Hematopoietic multipotent progenitor cell treated with erythropoietin and hydrocortisone succinate and interleukin-3 and kit ligand, for 6 days (in vitro differentiated cells): Measurements from ENCODE around the gene HDAC1.
A peak's percentile ranks its signal among the peaks of the same experiment; 100 is the strongest.

ENCODE experiments used
- DNase-seq: peaks from one replicate; pipeline ENCODE4 v3.0.0-alpha.2; 2015

Gene HDAC1

GRCh38 chr1:32330558-32331151 lies 38.8 kb downstream of the HDAC1 start:
- no peak for DNase-seq

- no peak for DNase-seq
Measured at GRCh38 chr1:32331549-32331948, 39.7 kb downstream of the HDAC1 start.

GRCh38 chr1:32332290-32333079 lies 40.6 kb downstream of the HDAC1 start:
- DNase-seq: no peak

GRCh38 chr1:32333251-32333963 lies 41.5 kb downstream of the HDAC1 start:
- no peak for DNase-seq

- no peak for DNase-seq
Measured at GRCh38 chr1:32334274-32334861, 42.5 kb downstream of the HDAC1 start.

GRCh38 chr1:32334864-32335534 lies 43.1 kb downstream of the HDAC1 start:
- peak; percentile 72 for DNase-seq

- DNase-seq: no peak
Measured at GRCh38 chr1:32335535-32335789, 43.6 kb downstream of the HDAC1 start.

GRCh38 chr1:32335790-32336590 lies 44.1 kb downstream of the HDAC1 start, which contains the start of gene MARCKSL1:
TSS of gene MARCKSL1 (minus strand) at chr1:32336233. CDS start at chr1:32336033, 200 bp downstream.
- peak; percentile 87 for DNase-seq

GRCh38 chr1:32336591-32336932 lies 44.7 kb downstream of the HDAC1 start:
- DNase-seq: no peak

GRCh38 chr1:32336963-32337675 lies 45.2 kb downstream of the HDAC1 start:
- peak; percentile 88 for DNase-seq

- DNase-seq: peak; percentile 58
Measured at GRCh38 chr1:32337855-32338636, 46.2 kb downstream of the HDAC1 start.

- no peak for DNase-seq
Measured at GRCh38 chr1:32338637-32339145, 46.8 kb downstream of the HDAC1 start.

- DNase-seq: peak; percentile 50
Measured at GRCh38 chr1:32339363-32339978, 47.6 kb downstream of the HDAC1 start.

GRCh38 chr1:32341186-32341757 lies 49.4 kb downstream of the HDAC1 start:
- DNase-seq: no peak

- DNase-seq: no peak
Measured at GRCh38 chr1:32341971-32342370, 50.1 kb downstream of the HDAC1 start.

GRCh38 chr1:32342704-32343103 lies 50.8 kb downstream of the HDAC1 start:
- DNase-seq: no peak

- DNase-seq: peak; percentile 85
Measured at GRCh38 chr1:32345289-32345827, 53.5 kb downstream of the HDAC1 start.

- no peak for DNase-seq
Measured at GRCh38 chr1:32346532-32347157, 54.8 kb downstream of the HDAC1 start.

GRCh38 chr1:32349211-32349708 lies 57.4 kb downstream of the HDAC1 start:
- no peak for DNase-seq
